ACC112 (cell line): ENCODE measurements around the gene RALGAPA2.

ENCODE experiments used
- H2AFZ ChIP-seq: fragments of 200-600 bp; sonication (generic); one replicate; pipeline ENCODE4 v1.6.0; 2017; ENCODE audit warnings: antibody characterized with exemption, low read length; ENCODE audit not compliant: unreplicated experiment
- H3K27ac ChIP-seq: fragments of 200-600 bp; sonication (generic); 2 replicates; pipeline ENCODE4 v1.5.1; 2014; ENCODE audit warnings: low read depth, mild to moderate bottlenecking, antibody characterized with exemption, low read length, moderate library complexity
- H3K27me3 ChIP-seq: fragments of 200-600 bp; sonication (generic); 2 replicates; pipeline ENCODE4 v1.6.1; 2014; ENCODE audit warnings: mild to moderate bottlenecking, antibody characterized with exemption, low read length, moderate library complexity, mixed read lengths; ENCODE audit not compliant: insufficient read depth
- H3K36me3 ChIP-seq: fragments of 200-600 bp; sonication (generic); 2 replicates; pipeline ENCODE4 v1.6.1; 2016; ENCODE audit warnings: mild to moderate bottlenecking, antibody characterized with exemption, low read length, moderate library complexity, mixed read lengths; ENCODE audit not compliant: insufficient read depth
- H3K4me1 ChIP-seq: fragments of 200-600 bp; sonication (generic); one replicate; pipeline ENCODE4 v1.6.1; 2016; ENCODE audit warnings: low read length, mixed read lengths; ENCODE audit not compliant: insufficient read depth, unreplicated experiment, control insufficient read depth
- H3K4me3 ChIP-seq: fragments of 200-600 bp; sonication (generic); 2 replicates; pipeline ENCODE4 v1.5.1; 2014; ENCODE audit warnings: mild to moderate bottlenecking, low read depth, low read length
- H3K79me2 ChIP-seq: fragments of 200-600 bp; sonication (generic); one replicate; pipeline ENCODE4 v1.6.0; 2016; ENCODE audit warnings: low read length; ENCODE audit not compliant: control insufficient read depth, unreplicated experiment, insufficient read depth

Gene RALGAPA2

DNA sequence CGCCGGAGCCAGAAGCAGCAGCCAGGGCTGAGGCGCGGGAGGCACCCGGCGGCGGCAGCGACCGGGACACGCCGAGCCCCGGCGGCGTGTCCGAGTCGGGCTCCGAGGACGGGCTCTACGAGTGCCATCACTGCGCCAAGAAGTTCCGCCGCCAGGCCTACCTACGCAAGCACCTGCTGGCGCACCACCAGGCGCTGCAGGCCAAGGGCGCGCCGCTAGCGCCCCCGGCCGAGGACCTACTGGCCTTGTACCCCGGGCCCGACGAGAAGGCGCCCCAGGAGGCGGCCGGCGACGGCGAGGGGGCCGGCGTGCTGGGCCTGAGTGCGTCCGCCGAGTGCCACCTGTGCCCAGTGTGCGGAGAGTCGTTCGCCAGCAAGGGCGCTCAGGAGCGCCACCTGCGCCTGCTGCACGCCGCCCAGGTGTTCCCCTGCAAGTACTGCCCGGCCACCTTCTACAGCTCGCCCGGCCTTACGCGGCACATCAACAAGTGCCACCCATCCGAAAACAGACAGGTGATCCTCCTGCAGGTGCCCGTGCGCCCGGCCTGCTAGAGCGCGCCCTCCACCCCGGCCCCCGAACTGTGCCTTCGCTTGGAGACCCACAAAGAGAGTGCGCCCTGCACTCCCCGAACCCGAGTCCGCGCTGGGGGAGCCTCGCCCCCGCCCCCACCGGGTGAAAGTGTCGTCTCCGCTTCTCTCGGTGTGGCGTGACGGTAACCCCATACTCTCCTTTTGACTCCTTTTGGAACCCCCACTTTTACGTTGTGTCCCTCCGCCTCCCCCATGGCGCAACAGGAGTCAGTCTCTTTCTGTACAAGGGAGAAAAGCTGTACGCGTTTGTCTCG is 343.0 kb downstream of the RALGAPA2 start:
- no peak overlapping the region for H3K27ac ChIP-seq
- peaks cover 89% of the 10 kb centered on the region for H3K27me3 ChIP-seq
- no peaks in the 10 kb centered on the region for H3K4me1 ChIP-seq
- H3K4me3 ChIP-seq = no peak overlapping the region
- H3K79me2 ChIP-seq = no peaks in the 10 kb centered on the region
- no peaks in the 10 kb centered on the region for H3K36me3 ChIP-seq
- H2AFZ ChIP-seq = no peak overlapping the region

DNA sequence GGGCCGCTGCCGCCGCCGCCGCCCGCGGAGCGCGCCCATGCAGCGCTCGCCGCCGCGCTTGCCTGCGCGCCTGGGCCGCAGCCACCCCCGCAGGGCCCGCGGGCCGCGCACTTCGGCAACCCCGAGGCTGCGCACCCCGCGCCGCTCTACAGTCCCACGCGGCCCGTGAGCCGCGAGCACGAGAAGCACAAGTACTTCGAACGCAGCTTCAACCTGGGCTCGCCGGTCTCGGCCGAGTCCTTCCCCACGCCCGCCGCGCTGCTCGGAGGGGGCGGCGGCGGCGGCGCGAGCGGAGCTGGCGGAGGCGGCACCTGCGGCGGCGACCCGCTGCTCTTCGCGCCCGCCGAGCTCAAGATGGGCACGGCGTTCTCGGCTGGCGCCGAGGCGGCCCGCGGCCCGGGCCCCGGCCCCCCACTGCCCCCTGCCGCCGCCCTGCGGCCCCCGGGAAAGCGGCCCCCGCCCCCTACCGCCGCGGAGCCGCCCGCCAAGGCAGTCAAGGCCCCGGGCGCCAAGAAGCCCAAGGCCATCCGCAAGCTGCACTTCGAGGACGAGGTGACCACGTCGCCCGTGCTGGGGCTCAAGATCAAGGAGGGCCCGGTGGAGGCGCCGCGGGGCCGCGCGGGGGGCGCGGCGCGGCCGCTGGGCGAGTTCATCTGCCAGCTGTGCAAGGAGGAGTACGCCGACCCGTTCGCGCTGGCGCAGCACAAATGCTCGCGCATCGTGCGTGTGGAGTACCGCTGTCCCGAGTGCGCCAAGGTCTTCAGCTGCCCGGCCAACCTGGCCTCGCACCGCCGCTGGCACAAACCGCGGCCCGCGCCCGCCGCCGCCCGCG is 343.8 kb downstream of the RALGAPA2 start:
- Histone ChIP-seq H3K27me3 (peaks cover 89% of the 10 kb centered on the region), H3K36me3 (no peaks in the 10 kb centered on the region), H3K4me1 (no peaks in the 10 kb centered on the region), H2AFZ (no peak overlapping the region), H3K27ac (no peak overlapping the region), H3K4me3 (no peak overlapping the region), H3K79me2 (no peaks in the 10 kb centered on the region)

DNA sequence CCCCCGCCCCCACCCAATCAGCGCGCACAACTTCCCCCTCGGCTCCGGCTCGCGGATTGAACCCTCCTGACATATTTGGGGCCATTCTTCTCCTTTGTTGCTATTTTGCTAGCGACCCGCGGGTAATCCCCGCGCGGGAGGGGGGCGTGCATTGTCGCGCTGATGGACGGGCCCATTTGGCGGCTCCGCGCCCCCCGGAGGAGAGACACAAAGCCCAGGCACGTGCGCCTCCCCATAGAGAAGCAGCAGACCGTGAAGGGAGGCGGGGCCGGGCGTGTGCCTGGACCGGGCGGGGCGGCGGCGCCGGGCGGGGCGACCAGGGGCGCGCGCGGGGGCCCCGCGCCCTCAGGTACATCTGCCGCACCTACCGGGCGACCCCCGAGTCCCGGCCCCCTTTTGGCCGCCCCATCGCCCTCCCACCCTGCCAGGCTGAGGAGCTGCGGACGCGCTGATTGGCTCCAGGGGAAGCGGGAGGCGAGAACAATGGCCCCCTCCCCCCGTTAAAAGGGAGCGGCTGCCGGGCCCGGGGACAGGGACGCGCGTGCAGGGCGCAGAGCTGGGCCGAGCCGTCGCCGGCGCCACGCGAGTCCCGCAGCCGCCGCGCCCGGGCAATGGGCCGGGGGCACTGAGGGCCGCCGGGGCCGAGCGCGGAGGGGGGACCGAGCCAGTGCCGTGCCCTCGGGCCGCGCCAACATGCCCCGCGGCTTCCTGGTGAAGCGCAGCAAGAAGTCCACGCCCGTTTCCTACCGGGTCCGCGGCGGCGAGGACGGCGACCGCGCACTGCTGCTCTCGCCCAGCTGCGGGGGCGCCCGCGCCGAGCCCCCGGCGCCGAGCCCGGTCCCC is 344.6 kb downstream of the RALGAPA2 start, which contains the start of gene INSM1:
Gene INSM1, plus strand, starts transcription at position 530 of the 843 bp plus-strand sequence. Its CDS starts 164 bp downstream, at position 694.
- Histone ChIP-seq H2AFZ (no peak within 1 kb of the TSS), H3K27ac (no peak within 1 kb of the TSS), H3K79me2 (no peaks in the 10 kb centered on the region), H3K36me3 (no peaks in the 10 kb centered on the region), H3K4me1 (no peaks in the 10 kb centered on the region), H3K4me3 (no peak within 1 kb of the TSS), H3K27me3 (peaks cover 89% of the 10 kb centered on the region)

DNA sequence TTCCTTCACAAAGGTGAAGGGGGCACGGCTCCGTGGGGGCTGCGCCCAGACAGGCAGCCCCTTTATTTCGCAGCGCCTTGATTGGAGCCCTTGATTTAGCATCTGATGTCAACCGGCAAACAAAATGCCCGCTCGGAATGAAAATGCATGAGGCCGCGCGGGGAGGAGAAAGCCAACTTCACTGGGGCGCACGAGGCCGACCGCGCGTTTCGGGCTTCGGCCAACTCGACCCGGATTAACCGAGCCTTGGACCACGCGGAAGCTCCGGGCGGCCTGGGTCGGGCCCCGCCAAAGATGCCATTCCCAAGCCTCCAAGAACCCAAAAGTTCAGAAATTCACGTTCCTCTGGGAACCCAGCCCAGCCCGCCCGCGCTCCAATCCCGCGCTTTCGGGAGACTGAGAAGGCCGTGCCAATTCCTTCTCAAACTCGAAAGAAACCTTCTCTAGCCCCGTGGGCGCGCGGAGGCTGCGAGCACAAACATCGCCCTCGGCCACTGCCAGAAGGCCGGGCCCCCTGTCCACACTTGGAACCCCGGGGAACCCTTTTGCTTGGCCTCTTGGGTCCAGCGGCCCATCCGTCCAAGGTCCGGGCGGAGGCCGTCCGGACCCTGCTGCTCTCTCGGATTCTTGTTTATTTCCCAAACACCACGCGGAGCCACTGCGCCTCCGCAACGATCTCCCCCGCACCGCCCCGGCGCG is 345.4 kb downstream of the RALGAPA2 start:
- H3K27me3 ChIP-seq = peaks cover 89% of the 10 kb centered on the region
- no peaks in the 10 kb centered on the region for H3K79me2 ChIP-seq
- no peak overlapping the region for H3K4me3 ChIP-seq

GRCh38 chr20:20366551-20366875 is 345.9 kb downstream of the RALGAPA2 start:
- Histone ChIP-seq H3K4me1 (no peaks in the 10 kb centered on the region), H3K36me3 (no peaks in the 10 kb centered on the region), H3K4me3 (no peak overlapping the region), H2AFZ (no peak overlapping the region), H3K27ac (no peak overlapping the region), H3K79me2 (no peaks in the 10 kb centered on the region), H3K27me3 (peaks cover 89% of the 10 kb centered on the region)

More for the DNA sequence above, 345.4 kb downstream of the RALGAPA2 start:
- Histone ChIP-seq H3K27ac (no peak overlapping the region), H2AFZ (no peak overlapping the region), H3K36me3 (no peaks in the 10 kb centered on the region), H3K4me1 (no peaks in the 10 kb centered on the region)

DNA sequence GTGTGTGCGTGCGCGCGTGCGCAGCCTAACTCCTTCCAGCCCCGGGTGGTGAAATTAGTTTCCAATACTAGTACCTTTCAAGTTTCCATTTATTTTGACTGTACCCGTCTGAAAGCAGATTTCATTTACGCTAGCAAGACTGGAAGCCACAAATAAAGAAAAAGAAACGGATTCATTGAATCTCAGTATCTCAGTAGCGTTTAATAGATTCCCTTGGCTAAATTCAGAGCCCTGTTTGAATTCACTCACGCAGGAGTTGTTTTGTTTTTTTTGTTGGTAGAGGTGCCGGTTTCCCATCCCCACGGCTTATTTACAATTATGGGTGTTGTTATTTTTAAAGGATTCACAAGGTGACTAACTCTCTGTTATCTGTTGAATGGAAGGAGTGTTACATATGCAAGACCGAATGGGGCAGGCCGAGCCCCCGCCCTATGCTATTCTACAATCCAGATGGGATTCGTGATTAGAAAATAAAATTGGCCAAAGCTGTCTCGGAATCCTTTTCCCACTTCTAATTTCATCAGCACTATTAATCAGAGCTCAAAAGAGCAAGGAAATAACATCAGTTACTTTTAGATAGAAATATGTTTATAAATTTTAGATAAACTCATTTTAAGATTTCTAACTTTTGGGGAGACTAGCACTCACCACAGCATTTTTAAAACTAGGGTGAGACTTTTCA is 346.8 kb downstream of the RALGAPA2 start:
- no peak overlapping the region for H3K4me3 ChIP-seq
- H3K4me1 ChIP-seq = no peaks in the 10 kb centered on the region
- H3K36me3 ChIP-seq = no peaks in the 10 kb centered on the region
- peaks cover 89% of the 10 kb centered on the region for H3K27me3 ChIP-seq
- H2AFZ ChIP-seq = no peak overlapping the region
- no peak overlapping the region for H3K27ac ChIP-seq
- H3K79me2 ChIP-seq = no peaks in the 10 kb centered on the region

DNA sequence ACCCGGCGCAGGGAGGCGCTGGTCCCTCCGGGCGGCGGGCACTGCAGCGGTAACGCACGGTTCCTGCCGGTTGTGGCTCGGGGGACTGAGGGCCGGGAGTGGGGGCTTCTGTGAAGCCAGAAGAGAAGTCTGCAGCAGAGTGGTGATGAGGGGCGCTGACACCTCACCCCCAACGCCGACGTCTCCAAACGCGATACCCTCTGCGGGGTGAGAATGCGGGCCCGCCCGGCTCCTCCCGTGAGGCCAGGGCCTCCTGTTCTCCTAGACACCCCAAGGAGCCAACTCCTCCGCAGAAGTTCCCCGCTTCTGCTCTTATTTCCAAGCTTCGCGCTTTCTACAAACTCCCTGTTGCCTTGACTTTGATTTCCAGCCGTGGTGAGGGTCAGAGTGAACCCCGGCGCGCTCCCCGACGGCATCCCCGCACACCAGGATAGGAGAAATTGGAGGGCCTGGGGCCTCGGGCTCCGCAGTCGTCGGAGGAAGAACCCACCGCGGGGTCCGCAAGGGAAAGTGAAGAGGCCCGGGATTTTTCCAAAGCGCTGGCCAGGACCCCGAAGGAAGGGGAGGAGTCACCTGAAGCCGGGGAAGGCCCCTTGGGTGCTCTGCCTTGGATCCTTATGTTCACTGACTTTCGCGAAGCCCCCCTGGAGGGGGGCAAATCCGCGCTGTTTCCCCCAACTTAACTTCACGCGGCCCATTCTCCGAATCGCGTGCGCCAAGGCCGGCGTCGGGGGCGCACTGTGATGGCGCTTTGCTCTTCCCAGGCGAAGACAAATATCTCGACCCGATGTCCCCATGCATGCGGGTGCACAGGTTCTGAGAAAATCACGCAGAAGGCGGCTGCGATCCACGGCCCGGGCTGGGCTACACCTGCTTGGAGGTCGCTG is 347.6 kb downstream of the RALGAPA2 start:
- H2AFZ ChIP-seq = no peak overlapping the region

GRCh38 chr20:20363799-20364592 is 348.4 kb downstream of the RALGAPA2 start:
- Histone ChIP-seq H3K4me3 (no peak overlapping the region), H3K27ac (no peak overlapping the region), H3K27me3 (peaks cover 74% of the 10 kb centered on the region), H3K36me3 (no peaks in the 10 kb centered on the region), H3K4me1 (no peaks in the 10 kb centered on the region), H3K79me2 (no peaks in the 10 kb centered on the region), H2AFZ (no peak overlapping the region)

More for the DNA sequence above, 347.6 kb downstream of the RALGAPA2 start:
- Histone ChIP-seq H3K27ac (no peak overlapping the region), H3K36me3 (no peaks in the 10 kb centered on the region), H3K4me1 (no peaks in the 10 kb centered on the region), H3K79me2 (no peaks in the 10 kb centered on the region), H3K27me3 (peaks cover 83% of the 10 kb centered on the region), H3K4me3 (no peak overlapping the region)
